ENCODE results near the gene ZNF213.

ZNF213 gene

GRCh38 chr16:3182608-3183444, 48.0 kb downstream of the ZNF213 start:
- H3K4me3 ChIP-seq (ENCODE audit: low read depth, low read length): peak overlapping the region; percentile 45
- DNase-seq (ENCODE audit: low read depth): no peak

DNA sequence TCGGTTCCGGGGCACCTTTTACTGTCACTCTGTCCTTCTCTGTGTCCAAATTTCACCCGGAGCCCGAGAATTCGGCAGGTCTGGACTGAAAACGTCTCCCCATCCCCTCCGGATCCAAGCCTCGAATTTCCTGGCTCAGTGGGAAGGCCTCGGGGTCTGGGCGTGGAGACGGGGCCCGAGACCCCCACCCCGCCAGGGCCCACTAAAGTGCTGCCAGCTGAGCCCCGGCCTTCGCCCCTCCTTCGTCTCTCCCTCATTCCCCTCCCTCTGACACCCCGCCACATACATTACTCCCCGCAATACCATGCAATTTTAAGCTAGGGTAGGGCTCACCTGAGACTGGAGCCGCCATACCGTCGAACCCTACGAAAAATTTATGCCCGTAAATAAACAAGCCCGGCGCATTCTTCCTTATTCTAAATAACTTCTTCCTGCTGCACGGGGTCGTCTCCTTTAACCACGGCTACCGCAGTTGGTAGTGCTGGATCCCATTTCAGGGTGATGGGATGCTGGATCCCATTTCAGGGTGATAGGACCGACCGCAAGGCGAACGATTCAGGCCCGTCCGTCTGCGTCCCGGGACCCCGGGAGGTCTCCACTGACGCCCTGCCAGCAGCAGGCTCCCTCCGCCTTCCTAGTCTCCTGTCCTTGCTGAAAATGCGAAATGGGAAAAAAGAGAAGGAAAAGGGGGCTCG, 48.8 kb downstream of the ZNF213 start:
- H3K4me3 ChIP-seq (ENCODE audit: low read depth, low read length): peak overlapping the region; percentile 45
- no peak for TF ChIP-seq CTCF (IDR thresholded peaks at IDR 0.05; ENCODE audit: low read depth, low read length, missing control alignments)
- DNase-seq (ENCODE audit: low read depth): no peak

More at GRCh38 chr16:3182608-3183444, 48.0 kb downstream of the ZNF213 start:
- peak; percentile 24 for TF ChIP-seq CTCF (IDR thresholded peaks at IDR 0.05; ENCODE audit: low read depth, low read length, missing control alignments)

- no peak for DNase-seq (ENCODE audit: low read depth)
- H3K4me3 ChIP-seq (ENCODE audit: low read depth, low read length): no peak overlapping the region
- TF ChIP-seq CTCF (IDR thresholded peaks at IDR 0.05; ENCODE audit: low read depth, low read length, missing control alignments): no peak
Measured at GRCh38 chr16:3186946-3187690, 52.3 kb downstream of the ZNF213 start.

DNA sequence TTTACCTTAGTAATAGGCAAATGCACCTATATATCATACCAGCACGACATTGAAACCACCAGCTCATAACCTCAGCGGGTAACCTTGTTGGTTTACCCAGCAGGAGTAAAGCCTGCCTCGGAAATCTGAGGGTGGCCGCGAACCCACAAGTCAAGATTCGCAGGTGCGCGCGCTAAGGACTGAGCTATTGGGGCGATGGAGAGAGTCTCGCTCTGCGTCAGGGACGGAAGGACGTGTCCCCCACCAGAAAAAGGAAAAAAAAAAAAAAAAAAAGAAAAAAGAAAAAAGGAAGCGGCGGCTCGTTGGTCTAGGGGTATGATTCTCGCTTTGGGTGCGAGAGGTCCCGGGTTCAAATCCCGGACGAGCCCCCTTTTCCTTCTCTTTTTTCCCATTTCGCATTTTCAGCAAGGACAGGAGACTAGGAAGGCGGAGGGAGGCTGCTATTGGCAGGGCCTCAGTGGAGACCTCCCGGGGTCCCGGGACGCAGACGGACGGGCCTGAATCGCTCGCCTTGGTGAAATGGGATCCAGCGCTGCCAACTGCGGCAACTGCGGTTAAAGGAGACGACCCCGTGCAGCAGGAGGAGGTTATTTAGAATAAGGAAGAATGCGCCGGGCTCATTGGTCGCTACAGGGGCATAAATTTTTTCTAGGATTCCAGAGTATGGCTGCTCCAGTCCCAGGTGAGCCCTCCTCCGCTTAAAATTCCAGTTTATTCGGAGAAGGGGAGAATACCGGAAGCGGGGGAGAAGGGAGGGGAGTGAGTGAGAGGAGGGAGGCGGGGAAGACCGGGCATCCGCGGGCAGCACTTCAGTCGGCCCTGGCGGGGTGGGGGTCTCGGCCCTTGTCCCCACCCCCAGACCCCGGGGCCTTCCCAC, 53.2 kb downstream of the ZNF213 start, which contains the start of gene OR1F1:
OR1F1 (plus strand) TSS at position 407 of the 877 bp plus-strand sequence.
- no peak for DNase-seq (ENCODE audit: low read depth)
- TF ChIP-seq CTCF (IDR thresholded peaks at IDR 0.05; ENCODE audit: low read depth, low read length, missing control alignments): no peak
- peak within 1 kb of the TSS; percentile 57 for H3K4me3 ChIP-seq (ENCODE audit: low read depth, low read length)

- TF ChIP-seq CTCF (IDR thresholded peaks at IDR 0.05; ENCODE audit: low read depth, low read length, missing control alignments): no peak
- DNase-seq (ENCODE audit: low read depth): no peak
- H3K4me3 ChIP-seq (ENCODE audit: low read depth, low read length): peak overlapping the region; percentile 57
Measured at GRCh38 chr16:3188675-3188924, 53.8 kb downstream of the ZNF213 start.

All from GM12864 (cell line).